Measurements from ENCODE around the gene RBBP5. TPM values are rescaled to one million over a fixed set of nuclear protein-coding genes. Genes with fewer than 3 reads are reported as not detected.

RBBP5 gene
- total and polyA plus RNA-seq, 2 experiments from 2014 or later: 14.1 to 26.5 TPM

DNA sequence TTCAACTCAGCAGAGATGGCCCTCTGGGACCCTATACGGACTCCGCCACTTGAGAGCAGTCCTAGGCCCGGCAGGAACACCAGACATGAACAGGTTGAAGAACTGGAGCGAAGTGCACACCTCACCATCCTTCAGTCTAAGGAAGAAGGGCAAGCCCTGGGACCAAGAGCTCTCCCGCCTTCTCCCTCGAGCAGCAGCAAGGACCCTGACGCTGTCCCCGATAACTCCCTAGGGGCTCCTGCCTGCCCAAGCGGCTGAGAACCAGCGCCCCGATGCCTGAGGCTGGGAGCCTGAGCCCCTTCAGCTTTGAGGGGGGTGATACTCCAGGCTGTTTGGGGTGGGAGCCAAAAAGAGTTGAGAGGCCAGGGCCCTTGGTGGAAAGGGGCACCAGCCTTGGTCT lies 47.7 kb downstream of the RBBP5 start:
- Histone ChIP-seq H4K20me1 (replicated peaks; ENCODE audit: insufficient read depth) (no peaks in the 10 kb centered on the region), H3F3A (replicated peaks; ENCODE audit: low read depth) (no peaks in the 10 kb centered on the region), H3K27me3 (ENCODE audit: insufficient read depth) (no peaks in the 10 kb centered on the region), H3K36me3 (ENCODE audit: insufficient read depth) (no peaks in the 10 kb centered on the region), H3K4me2 (no peak overlapping the region), H3K9me2 (ENCODE audit: insufficient read depth) (no peaks in the 10 kb centered on the region), H3K27ac (ENCODE audit: low read depth) (no peak overlapping the region), H3K4me1 (ENCODE audit: insufficient read depth) (no peaks in the 10 kb centered on the region), H3K79me2 (replicated peaks; ENCODE audit: insufficient read depth) (no peaks in the 10 kb centered on the region), H2AFZ (no peak overlapping the region), H3K4me3 (no peak overlapping the region)
- TF ChIP-seq NANOG (IDR thresholded peaks at IDR 0.05; ENCODE audit: borderline replicate concordance) (no peak), CTCF (conservative IDR thresholded peaks at IDR 0.05; ENCODE audit: low read depth in 2 of 2) (no peak), ZNF331 (CRISPR knock-in tag; IDR thresholded peaks at IDR 0.05; ENCODE audit: low read depth) (no peak), STAT1 (IDR thresholded peaks at IDR 0.05; ENCODE audit: unreplicated experiment) (no peak), CREB1 (CRISPR knock-in tag; IDR thresholded peaks at IDR 0.05; ENCODE audit: low read depth) (no peak), JUNB (IDR thresholded peaks at IDR 0.05; ENCODE audit: unreplicated experiment) (no peak), REST (IDR thresholded peaks at IDR 0.05; ENCODE audit: unreplicated experiment) (no peak), ZNF114 (CRISPR knock-in tag; IDR thresholded peaks at IDR 0.05) (no peak), POLR2AphosphoS5 (IDR thresholded peaks at IDR 0.05; ENCODE audit: low read depth) (no peak), EZH2phosphoT487 (IDR thresholded peaks at IDR 0.05; ENCODE audit: unreplicated experiment) (no peak), EZH2 (IDR thresholded peaks at IDR 0.05; ENCODE audit: low read depth, unreplicated experiment) (no peak)
- TF ChIP-seq, protein P1, sequence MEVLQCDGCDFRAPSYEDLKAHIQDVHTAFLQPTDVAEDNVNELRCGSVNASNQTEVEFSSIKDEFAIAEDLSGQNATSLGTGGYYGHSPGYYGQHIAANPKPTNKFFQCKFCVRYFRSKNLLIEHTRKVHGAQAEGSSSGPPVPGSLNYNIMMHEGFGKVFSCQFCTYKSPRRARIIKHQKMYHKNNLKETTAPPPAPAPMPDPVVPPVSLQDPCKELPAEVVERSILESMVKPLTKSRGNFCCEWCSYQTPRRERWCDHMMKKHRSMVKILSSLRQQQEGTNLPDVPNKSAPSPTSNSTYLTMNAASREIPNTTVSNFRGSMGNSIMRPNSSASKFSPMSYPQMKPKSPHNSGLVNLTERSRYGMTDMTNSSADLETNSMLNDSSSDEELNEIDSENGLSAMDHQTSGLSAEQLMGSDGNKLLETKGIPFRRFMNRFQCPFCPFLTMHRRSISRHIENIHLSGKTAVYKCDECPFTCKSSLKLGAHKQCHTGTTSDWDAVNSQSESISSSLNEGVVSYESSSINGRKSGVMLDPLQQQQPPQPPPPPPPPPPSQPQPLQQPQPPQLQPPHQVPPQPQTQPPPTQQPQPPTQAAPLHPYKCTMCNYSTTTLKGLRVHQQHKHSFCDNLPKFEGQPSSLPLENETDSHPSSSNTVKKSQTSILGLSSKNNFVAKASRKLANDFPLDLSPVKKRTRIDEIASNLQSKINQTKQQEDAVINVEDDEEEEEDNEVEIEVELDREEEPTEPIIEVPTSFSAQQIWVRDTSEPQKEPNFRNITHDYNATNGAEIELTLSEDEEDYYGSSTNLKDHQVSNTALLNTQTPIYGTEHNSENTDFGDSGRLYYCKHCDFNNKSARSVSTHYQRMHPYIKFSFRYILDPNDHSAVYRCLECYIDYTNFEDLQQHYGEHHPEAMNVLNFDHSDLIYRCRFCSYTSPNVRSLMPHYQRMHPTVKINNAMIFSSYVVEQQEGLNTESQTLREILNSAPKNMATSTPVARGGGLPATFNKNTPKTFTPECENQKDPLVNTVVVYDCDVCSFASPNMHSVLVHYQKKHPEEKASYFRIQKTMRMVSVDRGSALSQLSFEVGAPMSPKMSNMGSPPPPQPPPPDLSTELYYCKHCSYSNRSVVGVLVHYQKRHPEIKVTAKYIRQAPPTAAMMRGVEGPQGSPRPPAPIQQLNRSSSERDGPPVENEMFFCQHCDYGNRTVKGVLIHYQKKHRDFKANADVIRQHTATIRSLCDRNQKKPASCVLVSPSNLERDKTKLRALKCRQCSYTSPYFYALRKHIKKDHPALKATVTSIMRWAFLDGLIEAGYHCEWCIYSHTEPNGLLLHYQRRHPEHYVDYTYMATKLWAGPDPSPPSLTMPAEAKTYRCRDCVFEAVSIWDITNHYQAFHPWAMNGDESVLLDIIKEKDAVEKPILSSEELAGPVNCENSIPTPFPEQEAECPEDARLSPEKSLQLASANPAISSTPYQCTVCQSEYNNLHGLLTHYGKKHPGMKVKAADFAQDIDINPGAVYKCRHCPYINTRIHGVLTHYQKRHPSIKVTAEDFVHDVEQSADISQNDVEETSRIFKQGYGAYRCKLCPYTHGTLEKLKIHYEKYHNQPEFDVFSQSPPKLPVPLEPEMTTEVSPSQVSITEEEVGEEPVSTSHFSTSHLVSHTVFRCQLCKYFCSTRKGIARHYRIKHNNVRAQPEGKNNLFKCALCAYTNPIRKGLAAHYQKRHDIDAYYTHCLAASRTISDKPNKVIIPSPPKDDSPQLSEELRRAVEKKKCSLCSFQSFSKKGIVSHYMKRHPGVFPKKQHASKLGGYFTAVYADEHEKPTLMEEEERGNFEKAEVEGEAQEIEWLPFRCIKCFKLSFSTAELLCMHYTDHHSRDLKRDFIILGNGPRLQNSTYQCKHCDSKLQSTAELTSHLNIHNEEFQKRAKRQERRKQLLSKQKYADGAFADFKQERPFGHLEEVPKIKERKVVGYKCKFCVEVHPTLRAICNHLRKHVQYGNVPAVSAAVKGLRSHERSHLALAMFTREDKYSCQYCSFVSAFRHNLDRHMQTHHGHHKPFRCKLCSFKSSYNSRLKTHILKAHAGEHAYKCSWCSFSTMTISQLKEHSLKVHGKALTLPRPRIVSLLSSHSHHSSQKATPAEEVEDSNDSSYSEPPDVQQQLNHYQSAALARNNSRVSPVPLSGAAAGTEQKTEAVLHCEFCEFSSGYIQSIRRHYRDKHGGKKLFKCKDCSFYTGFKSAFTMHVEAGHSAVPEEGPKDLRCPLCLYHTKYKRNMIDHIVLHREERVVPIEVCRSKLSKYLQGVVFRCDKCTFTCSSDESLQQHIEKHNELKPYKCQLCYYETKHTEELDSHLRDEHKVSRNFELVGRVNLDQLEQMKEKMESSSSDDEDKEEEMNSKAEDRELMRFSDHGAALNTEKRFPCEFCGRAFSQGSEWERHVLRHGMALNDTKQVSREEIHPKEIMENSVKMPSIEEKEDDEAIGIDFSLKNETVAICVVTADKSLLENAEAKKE (CRISPR knock-in tag; IDR thresholded peaks at IDR 0.05): no peak
- TF ChIP-seq, protein P2, sequence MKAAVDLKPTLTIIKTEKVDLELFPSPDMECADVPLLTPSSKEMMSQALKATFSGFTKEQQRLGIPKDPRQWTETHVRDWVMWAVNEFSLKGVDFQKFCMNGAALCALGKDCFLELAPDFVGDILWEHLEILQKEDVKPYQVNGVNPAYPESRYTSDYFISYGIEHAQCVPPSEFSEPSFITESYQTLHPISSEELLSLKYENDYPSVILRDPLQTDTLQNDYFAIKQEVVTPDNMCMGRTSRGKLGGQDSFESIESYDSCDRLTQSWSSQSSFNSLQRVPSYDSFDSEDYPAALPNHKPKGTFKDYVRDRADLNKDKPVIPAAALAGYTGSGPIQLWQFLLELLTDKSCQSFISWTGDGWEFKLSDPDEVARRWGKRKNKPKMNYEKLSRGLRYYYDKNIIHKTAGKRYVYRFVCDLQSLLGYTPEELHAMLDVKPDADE (IDR thresholded peaks at IDR 0.05): no peak
- Mint-ChIP-seq H3K36me3 (ENCODE audit: low read depth) (no peaks in the 10 kb centered on the region), H3K4me1 (peaks cover 2% of the 10 kb centered on the region; the same call in 1 of the 3 replicates), H3K27me3 (ENCODE audit: insufficient read depth, low read depth, poor library complexity) (peaks cover 7% of the 10 kb centered on the region), H3K27ac (no peak overlapping the region), H3K4me3 (no peak overlapping the region), H3K9me3 (no peaks in the 10 kb centered on the region; the same call in 1 of the 3 replicates)
- DNase-seq (ENCODE audit: low spot score): no peak
- ATAC-seq: no peak
